HG03025 (cell line): ENCODE data around the gene GLRA2.

Experiments
- ATAC-seq: cut with Tn5 transposase; IDR thresholded peaks from one replicate; pipeline ENCODE4 v1.9.1; 2021; ENCODE audit warnings: mild to moderate bottlenecking, moderate library complexity; ENCODE audit not compliant: unreplicated experiment, low FRiP score

Gene GLRA2

GRCh38 chrX:14694611-14695010, 165.3 kb downstream of the GLRA2 start:
- ATAC-seq, result no peak

- ATAC-seq, result no peak
Observed at GRCh38 chrX:14697451-14697850, 168.1 kb downstream of the GLRA2 start.

- ATAC-seq, result no peak
Observed at GRCh38 chrX:14698790-14699189, 169.5 kb downstream of the GLRA2 start.

- no peak for ATAC-seq
Observed at GRCh38 chrX:14700982-14701381, 171.6 kb downstream of the GLRA2 start.

- ATAC-seq, result no peak
Observed at GRCh38 chrX:14702145-14702544, 172.8 kb downstream of the GLRA2 start.

- no peak for ATAC-seq
Observed at GRCh38 chrX:14712096-14712495, 182.8 kb downstream of the GLRA2 start.

GRCh38 chrX:14717949-14718348, 188.6 kb downstream of the GLRA2 start:
- no peak for ATAC-seq

GRCh38 chrX:14718403-14718802, 189.1 kb downstream of the GLRA2 start:
- ATAC-seq, result no peak

- no peak for ATAC-seq
Observed at GRCh38 chrX:14729058-14729457, 199.7 kb downstream of the GLRA2 start.

GRCh38 chrX:14738643-14739042, 209.3 kb downstream of the GLRA2 start:
- ATAC-seq, result no peak

GRCh38 chrX:14753441-14753840, 224.1 kb downstream of the GLRA2 start:
- no peak for ATAC-seq

- ATAC-seq, result no peak
Observed at GRCh38 chrX:14758029-14758491, 228.7 kb downstream of the GLRA2 start.

- ATAC-seq, result no peak
Observed at GRCh38 chrX:14775416-14775815, 246.1 kb downstream of the GLRA2 start.

- ATAC-seq, result no peak
Observed at GRCh38 chrX:14776901-14777300, 247.6 kb downstream of the GLRA2 start.

GRCh38 chrX:14777525-14777924, 248.2 kb downstream of the GLRA2 start:
- ATAC-seq, result no peak

- no peak for ATAC-seq
Observed at GRCh38 chrX:14779580-14779979, 250.2 kb downstream of the GLRA2 start.
